ENCODE results near the gene PLLP. TPM values are rescaled to one million over a fixed set of nuclear protein-coding genes. Genes with fewer than 3 reads are reported as not detected.
"Not testable (repeated sequence)": the region's sequence is repeated elsewhere in the genome, so short reads cannot be mapped to it uniquely, and the experiment has no call there.

Gene PLLP
- total RNA-seq, 1 donor from 2014 or later: 4.9 TPM

DNA sequence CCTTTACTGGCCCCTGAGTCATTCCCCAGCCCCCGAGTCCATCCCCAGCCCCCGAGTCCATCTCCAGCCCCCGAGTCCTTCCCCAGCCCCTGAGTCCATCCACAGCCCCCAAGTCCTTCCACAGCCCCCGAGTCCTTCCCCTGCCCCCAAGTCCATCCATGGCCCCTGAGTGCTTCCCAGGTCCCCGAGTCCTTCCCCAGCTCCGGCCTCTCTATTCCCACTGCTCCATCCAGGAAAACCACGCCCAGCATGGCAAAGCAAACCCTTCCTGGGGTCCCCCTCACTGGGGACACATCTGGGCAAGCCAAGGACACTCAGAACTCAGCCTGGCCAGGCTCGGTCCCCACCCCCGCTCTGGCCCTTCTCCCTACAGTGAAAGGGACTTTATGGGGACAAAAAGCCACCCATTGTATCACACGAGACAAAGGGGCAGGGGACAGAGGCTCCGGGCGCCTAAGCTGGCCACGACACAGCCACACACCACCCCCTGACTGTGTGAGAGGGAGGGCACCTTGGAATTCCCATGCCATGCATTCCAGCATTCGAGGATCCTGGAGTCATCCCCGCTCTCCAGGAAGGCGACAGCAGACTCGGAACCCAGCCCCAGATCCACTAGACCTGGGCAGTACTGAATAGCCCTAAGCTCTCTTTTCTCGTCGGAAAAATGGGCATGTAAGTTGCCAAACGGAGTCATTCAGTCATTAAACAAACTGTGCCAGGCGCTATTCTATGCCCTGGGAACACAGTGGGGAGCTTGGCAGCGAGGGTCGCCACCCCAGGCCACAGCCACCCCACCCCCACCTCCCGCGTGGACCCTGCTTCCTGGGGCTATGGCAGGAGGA is 14.0 kb downstream of the PLLP start:
- Mint-ChIP-seq H3K4me1 (ENCODE audit: unreplicated experiment) (peaks cover 7% of the 10 kb centered on the region), H3K36me3 (no peaks in the 10 kb centered on the region), H3K4me3 (no peak overlapping the region), H3K27ac (no peak overlapping the region), H3K27me3 (no peaks in the 10 kb centered on the region), H3K9me3 (no peaks in the 10 kb centered on the region)
- TF ChIP-seq, protein P1, sequence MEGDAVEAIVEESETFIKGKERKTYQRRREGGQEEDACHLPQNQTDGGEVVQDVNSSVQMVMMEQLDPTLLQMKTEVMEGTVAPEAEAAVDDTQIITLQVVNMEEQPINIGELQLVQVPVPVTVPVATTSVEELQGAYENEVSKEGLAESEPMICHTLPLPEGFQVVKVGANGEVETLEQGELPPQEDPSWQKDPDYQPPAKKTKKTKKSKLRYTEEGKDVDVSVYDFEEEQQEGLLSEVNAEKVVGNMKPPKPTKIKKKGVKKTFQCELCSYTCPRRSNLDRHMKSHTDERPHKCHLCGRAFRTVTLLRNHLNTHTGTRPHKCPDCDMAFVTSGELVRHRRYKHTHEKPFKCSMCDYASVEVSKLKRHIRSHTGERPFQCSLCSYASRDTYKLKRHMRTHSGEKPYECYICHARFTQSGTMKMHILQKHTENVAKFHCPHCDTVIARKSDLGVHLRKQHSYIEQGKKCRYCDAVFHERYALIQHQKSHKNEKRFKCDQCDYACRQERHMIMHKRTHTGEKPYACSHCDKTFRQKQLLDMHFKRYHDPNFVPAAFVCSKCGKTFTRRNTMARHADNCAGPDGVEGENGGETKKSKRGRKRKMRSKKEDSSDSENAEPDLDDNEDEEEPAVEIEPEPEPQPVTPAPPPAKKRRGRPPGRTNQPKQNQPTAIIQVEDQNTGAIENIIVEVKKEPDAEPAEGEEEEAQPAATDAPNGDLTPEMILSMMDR (conservative IDR thresholded peaks at IDR 0.05): no peak
- DNase-seq (ENCODE audit: extremely low spot score, unreplicated experiment): no peak

DNA sequence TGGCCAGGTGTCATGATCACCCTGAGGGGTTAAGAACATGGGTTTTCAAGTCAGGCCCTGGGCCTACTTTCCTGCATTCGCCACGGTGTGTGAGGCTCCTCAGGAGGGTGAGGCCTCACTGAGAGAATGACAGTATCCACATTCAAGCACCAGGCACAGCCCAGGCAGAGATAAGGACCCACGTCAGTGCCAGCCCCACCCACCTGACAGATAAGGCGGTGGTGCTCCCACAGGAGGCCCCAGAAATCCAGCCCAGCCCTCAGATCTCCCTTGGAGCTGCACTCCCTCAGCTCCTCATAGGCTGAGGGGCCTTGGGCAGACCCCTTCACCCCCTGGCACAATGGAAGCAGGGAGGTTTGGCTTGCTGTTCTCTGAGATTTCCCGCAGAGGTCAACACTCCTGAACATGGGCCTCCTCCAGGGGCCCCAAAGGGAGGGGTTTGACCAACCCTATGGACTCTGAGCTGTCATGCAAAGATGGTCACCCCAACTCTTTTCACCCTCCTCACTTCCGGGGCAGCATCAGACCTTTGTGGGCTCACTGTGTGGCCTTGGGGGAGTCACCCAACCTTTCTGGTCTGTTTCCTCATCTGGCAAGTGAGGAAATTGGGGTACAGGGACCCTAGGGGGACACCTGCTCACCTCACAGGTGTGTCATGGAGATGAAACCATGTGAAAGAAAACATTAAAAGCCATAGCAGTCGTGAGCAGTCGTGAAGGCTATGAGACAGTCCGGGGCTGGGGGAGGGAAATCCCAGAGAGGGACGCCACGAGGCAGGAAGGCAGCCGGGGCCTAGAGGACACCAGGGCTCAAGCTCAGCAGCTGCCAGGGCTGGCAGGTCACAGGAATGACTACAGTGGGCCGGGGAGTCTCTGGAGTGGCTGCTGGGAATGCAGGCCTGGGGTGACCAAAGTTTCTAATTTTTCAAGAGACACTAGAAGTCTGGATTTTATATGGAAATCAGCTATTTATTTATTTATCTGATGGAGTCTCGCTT is 15.4 kb downstream of the PLLP start:
- Mint-ChIP-seq H3K9me3 (no peaks in the 10 kb centered on the region), H3K27ac (peak overlapping the region; percentile 51), H3K36me3 (no peaks in the 10 kb centered on the region), H3K27me3 (no peaks in the 10 kb centered on the region), H3K4me1 (ENCODE audit: unreplicated experiment) (peaks cover 7% of the 10 kb centered on the region), H3K4me3 (no peak overlapping the region)
- no peak for DNase-seq (ENCODE audit: extremely low spot score, unreplicated experiment)
- TF ChIP-seq, protein P1 (conservative IDR thresholded peaks at IDR 0.05): no peak

DNA sequence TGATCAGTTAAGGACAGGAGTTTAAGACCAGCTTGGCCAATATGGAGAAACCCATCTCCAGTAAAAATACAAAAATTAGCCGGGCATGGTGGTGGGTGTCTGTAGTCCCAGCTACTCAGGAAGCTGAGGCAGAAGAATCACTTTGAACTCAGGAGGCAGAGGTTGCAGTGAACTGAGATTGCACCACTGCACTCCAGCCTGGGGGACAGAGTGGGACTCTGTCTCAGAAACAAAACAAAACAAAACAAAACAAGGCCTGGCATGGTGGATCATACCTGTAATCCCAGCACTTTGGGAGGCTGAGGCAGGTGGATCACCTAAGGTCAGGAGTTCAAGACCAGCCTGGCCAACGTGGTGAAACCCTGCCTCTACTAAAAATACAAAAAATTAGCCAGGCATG is 17.1 kb downstream of the PLLP start:
- DNase-seq (ENCODE audit: extremely low spot score, unreplicated experiment); H3K4me1 Mint-ChIP-seq (ENCODE audit: unreplicated experiment); H3K27me3 Mint-ChIP-seq; H3K36me3 Mint-ChIP-seq; H3K9me3 Mint-ChIP-seq; H3K4me3 Mint-ChIP-seq: not testable (repeated sequence)
- H3K27ac Mint-ChIP-seq: peak overlapping the region; percentile 66

DNA sequence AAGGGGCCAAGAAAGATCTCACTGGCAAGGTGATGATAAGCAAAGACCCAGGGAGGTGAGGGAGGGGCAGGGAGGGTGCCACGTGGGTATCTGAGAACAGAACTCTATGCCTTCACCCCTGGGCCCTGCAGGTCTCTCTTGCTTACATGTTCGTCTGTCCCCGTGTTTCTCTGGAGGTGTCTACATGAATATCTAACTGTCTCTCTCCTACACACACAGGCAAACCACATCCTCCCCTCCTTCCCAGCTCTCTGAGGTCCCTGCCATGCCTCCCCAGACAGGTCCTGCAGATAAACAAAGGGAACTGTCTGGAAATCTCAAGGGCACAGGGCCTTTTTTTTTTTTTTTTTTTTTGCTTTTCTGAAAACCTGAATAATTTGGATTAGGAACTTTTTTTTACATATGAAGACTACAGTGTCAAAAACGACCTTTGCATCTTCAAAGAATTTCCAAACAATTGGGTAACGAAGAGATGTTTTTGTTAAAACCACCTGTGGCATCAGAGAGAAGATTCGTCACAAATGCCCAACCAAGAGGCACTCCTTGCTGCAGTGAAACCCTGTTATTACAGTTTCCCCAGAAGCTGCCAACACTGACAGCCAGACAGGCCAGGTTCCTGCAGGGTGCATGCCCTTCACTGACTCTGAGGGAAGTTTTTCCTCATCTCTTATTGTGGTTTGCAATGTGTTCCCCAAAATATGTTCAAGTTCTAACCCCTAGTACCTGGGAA is 17.8 kb downstream of the PLLP start:
- H3K4me1 Mint-ChIP-seq (ENCODE audit: unreplicated experiment): peaks cover 7% of the 10 kb centered on the region
- H3K4me3 Mint-ChIP-seq: no peak overlapping the region
- H3K36me3 Mint-ChIP-seq: no peaks in the 10 kb centered on the region
- TF ChIP-seq, protein P1 (conservative IDR thresholded peaks at IDR 0.05): no peak
- H3K27me3 Mint-ChIP-seq: no peaks in the 10 kb centered on the region
- no peaks in the 10 kb centered on the region for H3K9me3 Mint-ChIP-seq
- peak overlapping the region; percentile 66 for H3K27ac Mint-ChIP-seq
- DNase-seq (ENCODE audit: extremely low spot score, unreplicated experiment): no peak

DNA sequence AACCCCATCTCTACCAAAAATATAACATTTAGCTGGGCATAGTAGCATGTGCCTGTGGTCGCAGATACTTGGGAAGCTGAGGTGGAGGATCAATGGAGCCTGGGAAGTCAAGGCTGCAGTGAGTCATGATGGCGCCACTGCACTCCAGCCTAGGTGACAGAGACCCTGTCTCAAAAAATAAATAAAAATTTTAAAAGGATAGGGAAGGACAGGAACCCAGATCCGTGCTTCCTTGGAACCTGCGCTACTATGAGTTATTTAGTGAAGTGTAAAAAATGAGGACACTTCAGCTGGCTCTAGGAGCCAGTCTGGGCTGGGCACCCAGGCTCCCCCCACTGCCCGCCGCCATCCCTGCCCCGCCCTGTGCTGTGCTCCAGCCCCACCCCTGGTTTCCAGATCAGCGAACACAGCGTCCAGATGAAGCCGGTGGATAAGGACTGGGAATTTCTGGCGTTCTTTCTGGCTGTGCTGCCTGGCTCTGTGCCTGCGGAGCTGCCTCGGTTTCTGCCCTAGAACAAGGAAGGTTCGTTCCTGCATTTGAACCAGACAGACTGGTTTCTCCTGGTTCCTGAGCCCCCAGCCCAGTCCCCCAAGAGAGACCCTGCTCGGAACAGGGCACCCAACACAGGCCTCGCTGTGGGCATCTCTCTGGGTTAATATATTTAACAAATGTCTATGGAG is 18.5 kb downstream of the PLLP start:
- no peak overlapping the region for H3K4me3 Mint-ChIP-seq
- no peaks in the 10 kb centered on the region for H3K36me3 Mint-ChIP-seq

More for the DNA sequence above, 18.5 kb downstream of the PLLP start:
- no peaks in the 10 kb centered on the region for H3K27me3 Mint-ChIP-seq
- DNase-seq (ENCODE audit: extremely low spot score, unreplicated experiment): no peak
- H3K4me1 Mint-ChIP-seq (ENCODE audit: unreplicated experiment): peaks cover 7% of the 10 kb centered on the region
- TF ChIP-seq, protein P1 (conservative IDR thresholded peaks at IDR 0.05): no peak
- H3K27ac Mint-ChIP-seq: no peak overlapping the region
- no peaks in the 10 kb centered on the region for H3K9me3 Mint-ChIP-seq

Data from type B pancreatic cell (in vitro differentiated cells).